Measurements from ENCODE around the gene UBD.
A peak's percentile ranks its signal among the peaks of the same experiment; 100 is the strongest.

The UBD gene

DNA sequence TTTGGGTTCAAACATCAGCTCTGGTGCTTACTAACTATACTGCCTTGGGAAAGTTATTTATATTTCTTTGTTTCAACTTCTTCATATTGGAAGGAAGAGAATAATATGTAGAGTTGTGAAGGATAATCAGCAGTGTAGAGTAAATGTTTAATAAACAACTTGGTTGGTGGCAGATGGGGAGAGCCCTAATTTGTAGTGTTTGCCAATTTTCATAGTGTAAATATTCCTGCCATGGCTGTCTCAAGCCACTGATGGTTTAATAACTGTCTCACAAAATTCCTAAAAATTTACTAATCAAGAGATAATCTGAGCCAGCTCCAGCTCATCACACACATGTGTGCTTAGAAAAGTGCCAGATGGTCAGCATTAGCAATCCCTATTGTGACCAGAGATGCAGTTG, 25.3 kb upstream of the UBD start, which contains the start of gene OR2H2:
Gene OR2H2, plus strand, starts transcription at position 301 of the 400 bp plus-strand sequence. CDS start 2,824 bp downstream, outside the sequence.
- no peak for TF ChIP-seq CTCF (IDR thresholded peaks at IDR 0.05; ENCODE audit: borderline replicate concordance, control extremely low read depth, extremely low read depth, insufficient read depth, missing control alignments)
- DNase-seq (ENCODE audit: low spot score), result no peak
- in situ Hi-C loops (cut with MboI; ENCODE audit: low sequenced_read_pairs, unreplicated experiment), result no loop called here

GRCh38 chr6:29577544-29577943, 18.0 kb upstream of the UBD start:
- in situ Hi-C loops (cut with MboI; ENCODE audit: low sequenced_read_pairs, unreplicated experiment), result no loop called here
- DNase-seq (ENCODE audit: low spot score), result no peak
- no peak for TF ChIP-seq CTCF (IDR thresholded peaks at IDR 0.05; ENCODE audit: borderline replicate concordance, control extremely low read depth, extremely low read depth, insufficient read depth, missing control alignments)

DNA sequence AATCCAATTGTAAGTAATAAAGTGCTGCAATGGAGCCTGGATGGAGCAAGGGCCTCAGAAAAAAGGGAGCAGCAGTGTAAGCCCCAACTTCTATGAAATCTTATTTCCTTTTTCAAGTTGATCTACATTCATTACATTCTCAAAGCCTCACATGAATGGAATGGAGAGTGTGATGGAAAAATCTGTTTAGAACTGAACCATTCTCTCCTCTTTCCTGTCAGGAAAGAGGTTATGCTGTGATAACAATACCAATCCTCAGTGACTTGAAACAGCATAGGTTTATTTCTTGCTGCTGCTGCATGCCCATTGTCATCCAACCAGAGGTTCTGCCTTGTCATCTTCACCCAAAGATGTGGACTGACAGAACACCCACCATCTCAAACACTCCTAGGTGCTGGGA, 16.5 kb upstream of the UBD start:
- in situ Hi-C loops (cut with MboI; ENCODE audit: low sequenced_read_pairs, unreplicated experiment), result no loop called here
- TF ChIP-seq CTCF (IDR thresholded peaks at IDR 0.05; ENCODE audit: borderline replicate concordance, control extremely low read depth, extremely low read depth, insufficient read depth, missing control alignments), result no peak
- DNase-seq (ENCODE audit: low spot score), result no peak

- TF ChIP-seq CTCF (IDR thresholded peaks at IDR 0.05; ENCODE audit: borderline replicate concordance, control extremely low read depth, extremely low read depth, insufficient read depth, missing control alignments), result no peak
- in situ Hi-C loops (cut with MboI; ENCODE audit: low sequenced_read_pairs, unreplicated experiment), result no loop called here
- DNase-seq (ENCODE audit: low spot score), result no peak
These were observed 8.5 kb upstream of the UBD start for GRCh38 chr6:29567991-29568390.

- TF ChIP-seq CTCF (IDR thresholded peaks at IDR 0.05; ENCODE audit: borderline replicate concordance, control extremely low read depth, extremely low read depth, insufficient read depth, missing control alignments), result no peak
- no peak for DNase-seq (ENCODE audit: low spot score)
- in situ Hi-C loops (cut with MboI; ENCODE audit: low sequenced_read_pairs, unreplicated experiment), result no loop called here
These were observed 8.0 kb upstream of the UBD start for GRCh38 chr6:29567541-29567940.

DNA sequence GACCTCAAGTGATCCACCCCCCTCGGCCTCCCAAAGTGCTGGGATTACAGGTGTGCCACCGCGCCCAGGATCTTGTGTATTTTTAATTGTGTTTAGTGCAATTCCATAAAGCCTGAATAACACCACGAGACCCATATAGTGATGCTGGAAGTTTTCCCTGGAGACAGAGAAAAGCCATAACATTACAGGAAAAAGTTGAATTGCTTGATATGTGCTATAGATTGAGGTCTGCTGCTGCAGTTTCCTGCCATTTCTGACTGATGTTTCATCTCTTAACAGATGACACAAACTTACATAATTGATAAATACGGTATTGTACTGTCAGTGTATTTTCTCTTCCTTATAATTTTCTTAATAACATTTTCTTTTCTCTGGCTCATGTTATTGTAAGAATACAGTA, 7.3 kb upstream of the UBD start:
- in situ Hi-C loops (cut with MboI; ENCODE audit: low sequenced_read_pairs, unreplicated experiment), result no loop called here
- TF ChIP-seq CTCF (IDR thresholded peaks at IDR 0.05; ENCODE audit: borderline replicate concordance, control extremely low read depth, extremely low read depth, insufficient read depth, missing control alignments), result no peak
- no peak for DNase-seq (ENCODE audit: low spot score)

DNA sequence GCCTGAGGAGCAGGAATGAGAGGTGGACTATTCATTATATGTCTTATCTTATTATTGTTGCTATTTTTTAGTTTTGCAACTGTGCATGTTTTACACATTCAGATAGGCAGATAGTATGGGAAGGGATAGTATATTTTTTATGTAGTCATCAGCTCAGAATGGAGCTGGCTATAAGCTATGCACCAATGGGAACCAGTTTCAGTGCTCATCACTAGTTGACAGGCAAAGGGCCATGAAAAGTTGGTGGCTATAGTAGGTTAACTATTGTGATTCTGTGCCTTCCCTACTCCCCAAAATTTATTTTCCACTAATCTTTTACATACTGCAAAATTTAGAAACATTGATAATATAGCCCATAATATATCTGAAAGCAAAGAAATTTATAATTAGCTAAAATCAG, 5.3 kb upstream of the UBD start:
- in situ Hi-C loops (cut with MboI; ENCODE audit: low sequenced_read_pairs, unreplicated experiment), result no loop called here
- peak; percentile 49 for DNase-seq (ENCODE audit: low spot score)
- no peak for TF ChIP-seq CTCF (IDR thresholded peaks at IDR 0.05; ENCODE audit: borderline replicate concordance, control extremely low read depth, extremely low read depth, insufficient read depth, missing control alignments)

Data from GM13976 (cell line).